ENCODE measurements around the gene ARMC7. TPM values are rescaled to one million over a fixed set of nuclear protein-coding genes. Genes with fewer than 3 reads are reported as not detected.
A peak's percentile ranks its signal among the peaks of the same experiment; 100 is the strongest.

Gene ARMC7
- total and polyA plus RNA-seq, 10 of the 15 experiments (the other 5 are each of a cell fraction or from before 2014, with no cell fraction given): 1.5 to 19.8 (median 6.3) TPM

DNA sequence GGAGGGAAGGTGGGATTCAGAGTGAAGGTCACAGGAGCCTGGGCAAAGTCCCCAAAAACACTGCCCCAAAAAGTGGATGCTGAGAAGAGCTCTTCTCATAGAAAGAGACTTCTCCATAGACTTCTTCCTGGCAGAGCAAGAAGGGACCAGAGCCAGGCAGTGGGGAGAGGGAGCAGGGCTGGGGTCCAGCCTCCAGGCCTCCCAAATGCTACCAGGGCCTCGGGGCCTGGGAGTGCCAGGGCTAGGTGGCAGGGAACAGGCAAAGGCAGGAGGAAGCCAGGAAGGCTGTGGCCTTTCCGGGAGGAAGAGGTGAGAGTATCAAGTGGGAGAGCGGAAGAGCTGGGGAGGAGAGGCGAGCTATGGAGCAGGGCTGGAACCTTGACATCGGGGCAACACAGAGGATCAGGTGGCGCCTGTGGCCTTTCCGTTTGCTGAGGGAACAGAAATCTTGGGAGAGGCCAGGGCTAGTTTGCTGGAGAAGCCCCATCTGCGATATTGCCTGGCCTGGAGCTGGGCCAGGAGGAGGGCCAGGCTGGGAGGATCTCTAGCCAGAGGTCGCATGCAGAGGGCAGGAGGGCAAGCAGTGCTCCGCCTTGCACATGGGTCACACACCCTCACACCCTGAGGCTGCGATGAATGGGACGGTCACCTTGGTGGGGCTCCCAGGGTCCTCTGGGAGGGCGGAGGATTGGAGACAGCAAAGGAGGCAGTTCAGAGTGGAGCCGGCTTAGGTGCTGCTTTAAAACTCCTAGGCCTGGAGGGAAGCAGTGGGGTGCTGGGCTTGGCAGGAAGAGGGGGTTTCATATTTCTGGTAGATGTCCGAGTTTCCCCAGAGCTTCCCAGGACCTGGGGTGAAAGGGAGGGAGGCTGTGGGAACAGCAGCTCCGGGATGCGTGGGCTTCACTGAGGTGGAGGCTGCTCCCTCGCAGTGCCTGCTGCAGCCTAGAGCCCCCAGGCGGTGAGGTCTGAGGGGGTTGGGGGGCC, 18.6 kb upstream of the ARMC7 start (continued):
- TF ChIP-seq, protein P1, sequence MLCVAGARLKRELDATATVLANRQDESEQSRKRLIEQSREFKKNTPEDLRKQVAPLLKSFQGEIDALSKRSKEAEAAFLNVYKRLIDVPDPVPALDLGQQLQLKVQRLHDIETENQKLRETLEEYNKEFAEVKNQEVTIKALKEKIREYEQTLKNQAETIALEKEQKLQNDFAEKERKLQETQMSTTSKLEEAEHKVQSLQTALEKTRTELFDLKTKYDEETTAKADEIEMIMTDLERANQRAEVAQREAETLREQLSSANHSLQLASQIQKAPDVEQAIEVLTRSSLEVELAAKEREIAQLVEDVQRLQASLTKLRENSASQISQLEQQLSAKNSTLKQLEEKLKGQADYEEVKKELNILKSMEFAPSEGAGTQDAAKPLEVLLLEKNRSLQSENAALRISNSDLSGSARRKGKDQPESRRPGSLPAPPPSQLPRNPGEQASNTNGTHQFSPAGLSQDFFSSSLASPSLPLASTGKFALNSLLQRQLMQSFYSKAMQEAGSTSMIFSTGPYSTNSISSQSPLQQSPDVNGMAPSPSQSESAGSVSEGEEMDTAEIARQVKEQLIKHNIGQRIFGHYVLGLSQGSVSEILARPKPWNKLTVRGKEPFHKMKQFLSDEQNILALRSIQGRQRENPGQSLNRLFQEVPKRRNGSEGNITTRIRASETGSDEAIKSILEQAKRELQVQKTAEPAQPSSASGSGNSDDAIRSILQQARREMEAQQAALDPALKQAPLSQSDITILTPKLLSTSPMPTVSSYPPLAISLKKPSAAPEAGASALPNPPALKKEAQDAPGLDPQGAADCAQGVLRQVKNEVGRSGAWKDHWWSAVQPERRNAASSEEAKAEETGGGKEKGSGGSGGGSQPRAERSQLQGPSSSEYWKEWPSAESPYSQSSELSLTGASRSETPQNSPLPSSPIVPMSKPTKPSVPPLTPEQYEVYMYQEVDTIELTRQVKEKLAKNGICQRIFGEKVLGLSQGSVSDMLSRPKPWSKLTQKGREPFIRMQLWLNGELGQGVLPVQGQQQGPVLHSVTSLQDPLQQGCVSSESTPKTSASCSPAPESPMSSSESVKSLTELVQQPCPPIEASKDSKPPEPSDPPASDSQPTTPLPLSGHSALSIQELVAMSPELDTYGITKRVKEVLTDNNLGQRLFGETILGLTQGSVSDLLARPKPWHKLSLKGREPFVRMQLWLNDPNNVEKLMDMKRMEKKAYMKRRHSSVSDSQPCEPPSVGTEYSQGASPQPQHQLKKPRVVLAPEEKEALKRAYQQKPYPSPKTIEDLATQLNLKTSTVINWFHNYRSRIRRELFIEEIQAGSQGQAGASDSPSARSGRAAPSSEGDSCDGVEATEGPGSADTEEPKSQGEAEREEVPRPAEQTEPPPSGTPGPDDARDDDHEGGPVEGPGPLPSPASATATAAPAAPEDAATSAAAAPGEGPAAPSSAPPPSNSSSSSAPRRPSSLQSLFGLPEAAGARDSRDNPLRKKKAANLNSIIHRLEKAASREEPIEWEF (IDR thresholded peaks at IDR 0.05; ENCODE audit: insufficient replicate concordance, low read depth, low read length): no peak
- no peak for TF ChIP-seq HDAC2 (IDR thresholded peaks at IDR 0.05)

DNA sequence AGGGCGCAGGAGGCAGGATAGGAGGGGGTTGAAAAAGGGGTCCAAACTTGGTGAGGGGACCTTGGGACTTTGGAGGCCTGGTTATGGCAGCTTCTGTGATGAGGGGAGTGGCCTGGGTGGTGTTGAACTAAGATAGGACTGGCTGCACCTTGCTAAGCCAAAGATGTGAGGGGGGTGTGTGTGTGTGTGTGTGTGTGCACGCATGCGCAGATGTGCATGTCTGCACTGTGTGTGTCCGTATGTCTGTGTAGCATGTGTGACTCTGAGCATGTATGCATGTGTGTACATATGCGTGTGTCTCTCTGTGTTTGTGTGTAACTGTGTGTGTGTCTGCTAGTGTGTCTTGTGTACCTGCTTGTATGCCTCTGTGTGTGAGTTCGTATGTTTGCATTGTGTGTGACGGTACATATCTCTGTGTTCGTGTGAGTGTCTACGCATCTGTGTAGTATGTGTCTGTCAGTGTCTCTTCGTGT, 17.9 kb upstream of the ARMC7 start:
- WGBS (ENCODE audit: insufficient coverage, insufficient replicate concordance, low lambda C conversion rate, missing lambda C conversion rate): 75% methylated on average over 10 of the region's 10 CpGs
- Histone ChIP-seq H3K9me3 (replicated peaks; ENCODE audit: control insufficient read depth, insufficient read depth, low read length) (no peaks in the 10 kb centered on the region), H3K27ac (ENCODE audit: control insufficient read depth, insufficient read depth) (no peak overlapping the region), H2AFZ (ENCODE audit: control insufficient read depth, low read depth, low read length) (no peak overlapping the region), H3K4me2 (ENCODE audit: control insufficient read depth, insufficient read depth) (no peak overlapping the region), H4K20me1 (ENCODE audit: control insufficient read depth, insufficient read depth) (no peaks in the 10 kb centered on the region), H3K4me1 (ENCODE audit: control insufficient read depth, insufficient read depth, low read length) (peaks cover 13% of the 10 kb centered on the region), H3K79me2 (ENCODE audit: control insufficient read depth, insufficient read depth, low read length) (no peaks in the 10 kb centered on the region), H3K4me3 (no peak overlapping the region), H3K36me3 (ENCODE audit: control insufficient read depth in 2 of 2, insufficient read depth in 2 of 2, low read length in 1 of 2) (no peaks in the 10 kb centered on the region), H3K9ac (ENCODE audit: control insufficient read depth, insufficient read depth, low read length) (no peak overlapping the region), H3K27me3 (replicated peaks in 1 of 2; ENCODE audit: control insufficient read depth in 2 of 2, insufficient read depth in 2 of 2, low read length in 1 of 2) (no peaks in the 10 kb centered on the region)
- POLR2A ChIA-PET: no interaction called here
- CTCF ChIA-PET: interaction anchor here (1.4 to 1.7 kb wide), 2 partner anchors 13 to 14 kb away, joined by 4 to 7 read pairs; no protein-coding TSS in a partner anchor
- SMC1A ChIA-PET (ENCODE audit: uncharacterized antibody, unreplicated experiment): no interaction called here
- intact Hi-C loops (cut with micrococcal nuclease; ENCODE audit: unreplicated experiment): no loop called here
- no peak for DNase-seq (ENCODE audit: low read depth, low spot score)
- BruUV-seq (replicated peaks): no TSS peak
- TF ChIP-seq, protein P2, sequence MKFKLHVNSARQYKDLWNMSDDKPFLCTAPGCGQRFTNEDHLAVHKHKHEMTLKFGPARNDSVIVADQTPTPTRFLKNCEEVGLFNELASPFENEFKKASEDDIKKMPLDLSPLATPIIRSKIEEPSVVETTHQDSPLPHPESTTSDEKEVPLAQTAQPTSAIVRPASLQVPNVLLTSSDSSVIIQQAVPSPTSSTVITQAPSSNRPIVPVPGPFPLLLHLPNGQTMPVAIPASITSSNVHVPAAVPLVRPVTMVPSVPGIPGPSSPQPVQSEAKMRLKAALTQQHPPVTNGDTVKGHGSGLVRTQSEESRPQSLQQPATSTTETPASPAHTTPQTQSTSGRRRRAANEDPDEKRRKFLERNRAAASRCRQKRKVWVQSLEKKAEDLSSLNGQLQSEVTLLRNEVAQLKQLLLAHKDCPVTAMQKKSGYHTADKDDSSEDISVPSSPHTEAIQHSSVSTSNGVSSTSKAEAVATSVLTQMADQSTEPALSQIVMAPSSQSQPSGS (IDR thresholded peaks at IDR 0.05; ENCODE audit: low read length): no peak
- TF ChIP-seq, protein P3, sequence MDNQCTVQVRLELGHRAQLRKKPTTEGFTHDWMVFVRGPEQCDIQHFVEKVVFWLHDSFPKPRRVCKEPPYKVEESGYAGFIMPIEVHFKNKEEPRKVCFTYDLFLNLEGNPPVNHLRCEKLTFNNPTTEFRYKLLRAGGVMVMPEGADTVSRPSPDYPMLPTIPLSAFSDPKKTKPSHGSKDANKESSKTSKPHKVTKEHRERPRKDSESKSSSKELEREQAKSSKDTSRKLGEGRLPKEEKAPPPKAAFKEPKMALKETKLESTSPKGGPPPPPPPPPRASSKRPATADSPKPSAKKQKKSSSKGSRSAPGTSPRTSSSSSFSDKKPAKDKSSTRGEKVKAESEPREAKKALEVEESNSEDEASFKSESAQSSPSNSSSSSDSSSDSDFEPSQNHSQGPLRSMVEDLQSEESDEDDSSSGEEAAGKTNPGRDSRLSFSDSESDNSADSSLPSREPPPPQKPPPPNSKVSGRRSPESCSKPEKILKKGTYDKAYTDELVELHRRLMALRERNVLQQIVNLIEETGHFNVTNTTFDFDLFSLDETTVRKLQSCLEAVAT (IDR thresholded peaks at IDR 0.05): 0 out of 2 replicates have a peak, but pooled peaks have one; percentile 43
- peak; percentile 13; the same call in 1 of the 2 replicates for TF ChIP-seq FOXK2 (IDR thresholded peaks at IDR 0.05)
- in situ Hi-C loops (cut with MboI): no loop called here
- no peak for ATAC-seq
- FAIRE-seq: no peak
- RAD21 ChIA-PET (ENCODE audit: unreplicated experiment): no interaction called here

Measured in GM12878 (cell line).